Peyer's patch (tissue), 4 donors: ENCODE results near the gene EFNB3. TPM values are rescaled to one million over a fixed set of nuclear protein-coding genes. Genes with fewer than 3 reads are reported as not detected.

Experiments
- DNase-seq, 3 donors: peaks; one replicate each; pipeline ENCODE4 v3.0.0-alpha.2; 2017 to 2019
- H3K27ac ChIP-seq, 4 donors: fragments of 200-600 bp; sonication (generic); one replicate each; pipeline ENCODE4 v1.5.1; 2016 to 2019
- H3K27me3 ChIP-seq, 2 donors: fragments of 200-600 bp; sonication (generic); one replicate each; pipeline ENCODE4 v1.5.1; 2019
- H3K36me3 ChIP-seq, 3 donors: fragments of 200-600 bp; sonication (generic); one replicate each; pipeline ENCODE4 v1.5.1; 2016 to 2019
- H3K4me1 ChIP-seq, 4 donors: fragments of 200-600 bp; sonication (generic); one replicate each; pipeline ENCODE4 v1.5.1; 2016 to 2019
- H3K4me3 ChIP-seq, 4 donors: fragments of 200-600 bp; sonication (generic); 1 replicate in 3 of 4; 2 replicates in 1 of 4; pipeline ENCODE4 v1.5.1; 2016 to 2019; ENCODE audit warnings: mild to moderate bottlenecking in 1 of 4
- H3K9me3 ChIP-seq, 4 donors: fragments of 200-600 bp; sonication (generic); one replicate each; pipeline ENCODE4 v1.5.1; 2016 to 2019; ENCODE audit warnings: mild to moderate bottlenecking in 1 of 4
- POLR2A ChIP-seq, 2 donors: fragments of 450-650 bp; IDR thresholded peaks; one replicate each; pipeline ENCODE4 v1.5.1; 2017; ENCODE audit warnings: antibody characterized with exemption in 2 of 2, mild to moderate bottlenecking in 2 of 2, moderate library complexity in 2 of 2
- total RNA-seq, 4 donors: library from RNA; depleted of rRNA; stranded (reverse); fragments of >200 nt; gene quantifications; one replicate each; pipeline ENCODE4 v1.1.0, GENCODE V29; 2016
- TF ChIP-seq, protein P1 (sequence below), 6 experiments: fragments of 450-650 bp in 4 of 6; fragments of 200-600 bp in 2 of 6; sonication (generic) in 1 of 6; IDR thresholded peaks; one replicate each; pipeline ENCODE4 v1.5.1; 2017 to 2019; ENCODE audit warnings: antibody characterized with exemption in 6 of 6, mild to moderate bottlenecking in 3 of 6, moderate library complexity in 1 of 6

EFNB3 gene
- total RNA-seq, 4 donors from 2014 or later, result 0.27 TPM; not detected in 3

DNA sequence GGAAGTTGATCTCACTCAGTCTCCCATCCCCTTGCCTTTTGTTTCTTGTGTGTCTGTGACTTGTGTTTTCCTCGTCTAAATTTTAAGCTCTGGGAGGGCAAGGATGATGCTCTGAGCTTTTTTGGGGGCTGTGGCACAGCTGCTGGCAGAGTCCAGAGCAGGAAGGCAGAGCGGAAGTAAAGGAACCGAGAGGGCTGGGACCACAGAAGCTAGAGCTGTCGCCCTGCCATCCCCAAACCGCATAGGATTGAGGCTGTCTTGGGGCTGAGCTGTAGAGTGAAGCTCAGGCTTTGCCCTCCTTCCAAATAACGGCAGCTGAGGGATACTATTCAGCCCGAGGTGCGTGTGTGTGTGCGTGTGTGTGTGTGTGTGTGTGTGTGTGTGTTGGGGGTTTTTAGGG is 8.8 kb downstream of the EFNB3 start:
- DNase-seq, result no peak
- Histone ChIP-seq H3K4me3 (no peak overlapping the region), H3K27ac (no peak overlapping the region), H3K36me3 (no peaks in the 10 kb centered on the region), H3K4me1 (peaks cover 0 to 17% (median 9%) of the 10 kb centered on the region in 4 donors), H3K27me3 (peaks cover 0 to 5% of the 10 kb centered on the region in 2 donors), H3K9me3 (no peaks in the 10 kb centered on the region)
- TF ChIP-seq, protein P1, sequence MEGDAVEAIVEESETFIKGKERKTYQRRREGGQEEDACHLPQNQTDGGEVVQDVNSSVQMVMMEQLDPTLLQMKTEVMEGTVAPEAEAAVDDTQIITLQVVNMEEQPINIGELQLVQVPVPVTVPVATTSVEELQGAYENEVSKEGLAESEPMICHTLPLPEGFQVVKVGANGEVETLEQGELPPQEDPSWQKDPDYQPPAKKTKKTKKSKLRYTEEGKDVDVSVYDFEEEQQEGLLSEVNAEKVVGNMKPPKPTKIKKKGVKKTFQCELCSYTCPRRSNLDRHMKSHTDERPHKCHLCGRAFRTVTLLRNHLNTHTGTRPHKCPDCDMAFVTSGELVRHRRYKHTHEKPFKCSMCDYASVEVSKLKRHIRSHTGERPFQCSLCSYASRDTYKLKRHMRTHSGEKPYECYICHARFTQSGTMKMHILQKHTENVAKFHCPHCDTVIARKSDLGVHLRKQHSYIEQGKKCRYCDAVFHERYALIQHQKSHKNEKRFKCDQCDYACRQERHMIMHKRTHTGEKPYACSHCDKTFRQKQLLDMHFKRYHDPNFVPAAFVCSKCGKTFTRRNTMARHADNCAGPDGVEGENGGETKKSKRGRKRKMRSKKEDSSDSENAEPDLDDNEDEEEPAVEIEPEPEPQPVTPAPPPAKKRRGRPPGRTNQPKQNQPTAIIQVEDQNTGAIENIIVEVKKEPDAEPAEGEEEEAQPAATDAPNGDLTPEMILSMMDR (IDR thresholded peaks at IDR 0.05), result no peak
- TF ChIP-seq POLR2A (IDR thresholded peaks at IDR 0.05), result no peak

DNA sequence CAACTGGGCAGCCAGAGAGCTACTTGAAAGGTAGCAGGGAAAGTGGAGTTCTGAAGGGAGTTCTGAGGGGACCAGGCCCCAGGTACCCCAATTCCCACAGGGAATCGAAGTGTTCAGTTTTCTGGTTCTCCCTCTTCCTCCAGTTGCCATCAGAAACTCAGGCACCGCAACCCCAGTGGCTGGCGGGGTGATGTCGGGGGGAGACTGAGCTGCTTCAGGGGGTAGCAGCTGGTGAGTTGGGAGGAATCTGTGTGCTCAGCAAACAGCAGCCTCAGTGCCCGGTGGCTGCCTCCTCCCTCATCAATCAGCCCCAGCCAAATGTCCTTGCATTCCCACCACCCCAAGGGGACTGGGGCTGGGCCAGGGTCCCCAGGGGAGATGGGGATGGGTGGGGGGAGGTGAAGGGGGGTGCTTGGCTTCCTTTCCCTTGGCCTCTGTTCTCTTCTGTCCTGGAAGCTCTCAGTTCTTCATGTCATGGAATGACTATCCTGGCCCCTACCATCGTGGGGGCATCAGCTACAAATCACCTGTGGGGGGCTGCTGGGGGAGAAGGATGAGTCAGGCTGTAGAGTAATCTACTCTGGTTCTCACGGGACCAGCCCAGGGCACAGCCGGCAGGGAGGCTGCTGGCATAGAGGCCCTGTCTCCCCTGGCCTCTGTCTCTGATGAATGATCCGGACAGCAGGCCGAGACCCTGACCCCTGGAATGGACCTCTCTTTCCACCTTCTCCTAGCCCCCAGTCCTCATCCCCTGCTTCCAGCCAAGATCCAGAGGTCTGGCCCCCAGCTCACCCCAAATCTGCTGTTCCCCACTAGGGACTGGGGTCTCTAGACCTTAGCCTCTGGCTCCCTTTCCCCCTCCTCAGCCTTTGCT is 10.0 kb downstream of the EFNB3 start:
- H3K4me1 ChIP-seq, result peaks cover 0 to 17% (median 9%) of the 10 kb centered on the region in 4 donors
- DNase-seq, result no peak
- H3K27me3 ChIP-seq, result peaks cover 0 to 5% of the 10 kb centered on the region in 2 donors
- TF ChIP-seq POLR2A (IDR thresholded peaks at IDR 0.05), result no peak
- TF ChIP-seq, protein P1 (IDR thresholded peaks at IDR 0.05), result no peak
- no peak overlapping the region for H3K27ac ChIP-seq
- H3K36me3 ChIP-seq, result no peaks in the 10 kb centered on the region
- no peaks in the 10 kb centered on the region for H3K9me3 ChIP-seq
- H3K4me3 ChIP-seq, result no peak overlapping the region

DNA sequence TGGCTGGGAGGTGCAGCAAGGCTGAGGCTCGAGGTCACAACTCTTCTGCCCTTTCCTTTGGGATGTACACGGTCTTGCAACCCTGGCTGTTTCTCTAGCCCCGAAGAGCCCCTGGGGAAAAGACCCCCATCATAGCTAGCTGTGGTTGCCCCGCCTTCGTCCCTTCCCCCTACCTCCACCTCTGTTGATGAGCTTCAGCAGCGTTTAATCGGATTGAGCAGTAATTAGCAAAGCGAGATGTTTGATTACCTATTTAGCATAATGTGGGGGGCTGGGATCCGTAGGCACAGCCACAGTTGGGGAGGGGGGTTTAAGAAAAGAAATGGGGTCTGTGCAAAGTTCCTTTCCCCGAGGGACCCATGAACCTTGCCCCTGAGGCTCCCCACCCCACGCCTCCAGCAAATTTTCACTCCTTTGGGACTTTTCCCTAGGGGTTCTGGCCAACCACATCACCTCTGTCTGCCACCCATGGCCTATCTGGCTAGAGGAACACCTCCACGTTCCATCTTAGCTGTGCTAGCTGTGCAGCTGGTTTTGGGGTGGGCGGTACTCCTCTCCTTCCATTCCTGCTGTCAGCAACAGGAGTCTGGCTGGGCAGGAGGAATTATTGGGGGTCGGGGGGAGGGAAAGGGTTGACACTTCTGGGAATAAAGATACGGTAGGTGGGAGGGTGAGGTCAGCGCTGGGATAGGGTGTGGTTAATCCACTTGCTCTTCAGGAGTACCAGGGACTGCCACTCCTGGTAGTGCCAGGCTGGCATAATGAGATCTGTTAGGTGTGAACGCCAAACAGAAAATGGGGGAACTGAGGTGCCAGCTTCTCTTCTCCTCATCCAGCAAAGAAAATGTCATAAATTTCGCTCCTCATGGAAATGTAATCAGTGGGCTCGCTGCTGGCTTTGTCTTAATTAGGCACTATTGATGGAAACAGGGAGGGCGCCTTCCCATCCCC is 11.2 kb downstream of the EFNB3 start:
- Histone ChIP-seq H3K36me3 (no peaks in the 10 kb centered on the region), H3K27ac (no peak overlapping the region), H3K4me3 (peak overlapping the region; percentile 23 to 54 (median 50)), H3K27me3 (peaks cover 0 to 5% of the 10 kb centered on the region in 2 donors), H3K4me1 (peaks cover 0 to 17% (median 9%) of the 10 kb centered on the region in 4 donors), H3K9me3 (no peaks in the 10 kb centered on the region)
- no peak for TF ChIP-seq POLR2A (IDR thresholded peaks at IDR 0.05)
- DNase-seq, result no peak

DNA sequence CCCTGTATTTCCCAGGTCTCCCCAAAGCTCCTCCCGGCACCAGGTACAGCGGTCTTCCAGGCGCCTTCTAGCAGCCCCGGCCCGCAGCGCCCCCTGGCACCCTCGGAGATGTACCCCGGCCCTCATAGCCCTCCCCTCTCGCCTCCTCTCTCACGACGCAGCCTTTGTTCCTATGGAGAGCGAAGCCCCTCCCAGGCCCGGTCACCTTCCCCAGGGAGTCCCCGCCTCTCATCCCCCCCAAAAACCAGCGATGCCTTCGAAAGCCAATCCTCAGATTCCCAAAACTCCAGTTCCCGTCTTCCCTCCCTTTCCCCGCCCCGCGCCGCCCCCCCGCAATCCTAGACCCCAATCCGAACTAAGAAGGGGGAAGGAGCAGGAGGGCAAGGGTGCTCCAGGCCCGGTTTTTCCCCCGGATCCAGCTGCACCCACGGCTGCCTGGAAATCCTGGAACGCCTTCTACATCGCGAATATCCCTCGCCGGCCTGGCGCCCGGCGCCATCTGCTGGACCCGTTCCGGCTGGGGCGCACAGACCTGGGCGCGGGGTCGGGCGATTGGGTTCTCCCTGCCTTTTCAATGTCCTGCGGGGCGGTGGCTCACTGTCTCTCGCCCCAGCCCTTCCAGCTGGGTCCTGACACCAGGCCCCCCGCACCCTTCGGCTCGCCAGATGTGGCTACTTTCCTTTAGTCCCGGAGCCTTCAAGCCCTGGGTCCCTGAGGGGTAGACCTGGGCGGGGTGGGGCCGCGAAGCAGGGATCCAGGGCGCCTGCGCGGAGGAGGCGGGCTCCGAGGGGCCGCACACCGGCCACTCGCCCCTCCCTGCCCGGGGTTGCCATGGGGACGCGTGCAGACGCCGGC is 12.1 kb downstream of the EFNB3 start, which contains the start of gene DNAH2:
Gene DNAH2 (plus strand): TSS at position 844 of the 855 bp plus-strand sequence. CDS start 1,991 bp downstream, outside the sequence.
- peaks cover 0 to 17% (median 9%) of the 10 kb centered on the region in 4 donors for H3K4me1 ChIP-seq
- no peaks in the 10 kb centered on the region for H3K9me3 ChIP-seq
- DNase-seq, result peak; percentile 21 to 78 (median 73)
- peaks cover 0 to 5% of the 10 kb centered on the region in 2 donors for H3K27me3 ChIP-seq
- H3K36me3 ChIP-seq, result no peaks in the 10 kb centered on the region
- H3K27ac ChIP-seq, result peak within 1 kb of the TSS in 1 of 4 donors; percentile 13
- TF ChIP-seq, protein P1 (IDR thresholded peaks at IDR 0.05), result peak in 4 of 6 experiments; percentile 18 to 47 (median 36)
- TF ChIP-seq POLR2A (IDR thresholded peaks at IDR 0.05), result no peak
- H3K4me3 ChIP-seq, result peak within 1 kb of the TSS; percentile 23 to 54 (median 50)

DNA sequence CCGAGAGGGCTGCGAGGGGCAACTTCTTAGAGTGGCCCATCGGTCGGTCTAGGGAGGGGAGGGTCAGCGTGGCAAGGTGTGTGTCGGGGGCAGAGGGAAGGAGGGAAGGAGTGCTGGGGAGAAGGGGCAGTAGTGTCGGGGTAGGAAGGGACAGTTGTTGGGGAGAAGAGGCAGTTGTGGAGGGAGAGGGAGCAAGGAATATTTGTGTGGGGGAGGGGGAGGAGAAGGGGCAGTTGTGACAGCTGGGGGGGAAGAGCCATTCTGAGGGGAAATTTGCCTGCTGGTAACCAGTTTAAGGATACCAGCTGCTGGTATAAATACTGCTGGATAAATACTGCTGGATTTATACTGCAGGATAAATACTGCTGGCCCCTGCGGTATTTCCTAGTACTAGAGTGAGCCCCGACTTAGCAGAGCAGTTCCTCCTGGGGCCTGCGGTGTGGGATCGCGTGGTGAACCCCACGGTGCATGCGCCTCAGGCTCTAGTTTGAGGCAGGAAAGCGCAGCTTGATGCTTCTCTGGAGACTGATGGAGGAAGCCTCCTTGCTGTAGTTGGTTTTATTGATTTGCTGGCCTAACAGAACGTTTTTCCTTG is 12.9 kb downstream of the EFNB3 start:
- Histone ChIP-seq H3K27ac (peak overlapping the region in 1 of 4 donors; percentile 13), H3K27me3 (peaks cover 0 to 5% of the 10 kb centered on the region in 2 donors), H3K36me3 (no peaks in the 10 kb centered on the region), H3K9me3 (no peaks in the 10 kb centered on the region), H3K4me3 (peak overlapping the region; percentile 23 to 54 (median 50)), H3K4me1 (peaks cover 0 to 17% (median 9%) of the 10 kb centered on the region in 4 donors)
- no peak for TF ChIP-seq POLR2A (IDR thresholded peaks at IDR 0.05)
- TF ChIP-seq, protein P1 (IDR thresholded peaks at IDR 0.05), result no peak
- no peak for DNase-seq
